Motor neuron (in vitro differentiated cells): ENCODE measurements around the gene SYT3. TPM values are rescaled to one million over a fixed set of nuclear protein-coding genes. Genes with fewer than 3 reads are reported as not detected.

Source experiments
- ATAC-seq, 8 experiments: fragments of 200-7000 bp; cut with Tn5 transposase; replicated peaks in 6 of 8; 2 replicates each; pipeline ENCODE4 v1.8.0; 2021; ENCODE audit warnings: mild to moderate bottlenecking in 8 of 8, moderate library complexity in 8 of 8
- H3K27ac ChIP-seq, 2 donors: fragments of 250-450 bp; sonication (Bioruptor Pico); 2 replicates each; pipeline ENCODE4 v1.9.0; 2021; ENCODE audit warnings: antibody characterized with exemption in 2 of 2, mild to moderate bottlenecking in 2 of 2, moderate library complexity in 1 of 2
- H3K4me1 ChIP-seq, 2 donors: fragments of 250-450 bp; sonication (Bioruptor Pico); replicated peaks in 1 of 2; 2 replicates each; pipeline ENCODE4 v1.6.1; 2021; ENCODE audit warnings: antibody characterized with exemption in 2 of 2, mild to moderate bottlenecking in 2 of 2, moderate library complexity in 1 of 2
- H3K4me3 ChIP-seq, 5 donors: fragments of 250-450 bp; sonication (Bioruptor Pico); 2 replicates each; pipeline ENCODE4 v1.9.0; 2021; ENCODE audit warnings: antibody characterized with exemption in 5 of 5, mild to moderate bottlenecking in 5 of 5, moderate library complexity in 4 of 5
- WGBS, 10 experiments: fragments of 450-650 bp; shearing (Covaris generic); methylation state at CpG; one replicate each; pipeline ENCODE4 v1.0.0; 2022; 5-methylcytosine and 5-hydroxymethylcytosine counted together
- in situ Hi-C, 9 experiments: fragments of 400-800 bp; cut with MboI; loops; one replicate each; pipeline ENCODE4 v1.15.0; 2021; ENCODE audit warnings: low sequenced_read_pairs in 9 of 9, low pct_unique_long_range_greater_than_20kb in 2 of 9; ENCODE audit not compliant: unreplicated experiment in 9 of 9
- total RNA-seq, 8 experiments: library from RNA; unstranded; fragments of 300-600 nt; gene quantifications; 2 replicates each; pipeline versions ENCODE4 v1.2.3 to v1.2.4, GENCODE V29; 2022

SYT3 gene, protein sequence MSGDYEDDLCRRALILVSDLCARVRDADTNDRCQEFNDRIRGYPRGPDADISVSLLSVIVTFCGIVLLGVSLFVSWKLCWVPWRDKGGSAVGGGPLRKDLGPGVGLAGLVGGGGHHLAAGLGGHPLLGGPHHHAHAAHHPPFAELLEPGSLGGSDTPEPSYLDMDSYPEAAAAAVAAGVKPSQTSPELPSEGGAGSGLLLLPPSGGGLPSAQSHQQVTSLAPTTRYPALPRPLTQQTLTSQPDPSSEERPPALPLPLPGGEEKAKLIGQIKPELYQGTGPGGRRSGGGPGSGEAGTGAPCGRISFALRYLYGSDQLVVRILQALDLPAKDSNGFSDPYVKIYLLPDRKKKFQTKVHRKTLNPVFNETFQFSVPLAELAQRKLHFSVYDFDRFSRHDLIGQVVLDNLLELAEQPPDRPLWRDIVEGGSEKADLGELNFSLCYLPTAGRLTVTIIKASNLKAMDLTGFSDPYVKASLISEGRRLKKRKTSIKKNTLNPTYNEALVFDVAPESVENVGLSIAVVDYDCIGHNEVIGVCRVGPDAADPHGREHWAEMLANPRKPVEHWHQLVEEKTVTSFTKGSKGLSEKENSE
- total RNA-seq, result 10 to 100 TPM in 1 of 8 experiments, 1 to 10 TPM in 4, under 1 TPM in 3; 0.31 to 12.5 (median 3.4) TPM

DNA sequence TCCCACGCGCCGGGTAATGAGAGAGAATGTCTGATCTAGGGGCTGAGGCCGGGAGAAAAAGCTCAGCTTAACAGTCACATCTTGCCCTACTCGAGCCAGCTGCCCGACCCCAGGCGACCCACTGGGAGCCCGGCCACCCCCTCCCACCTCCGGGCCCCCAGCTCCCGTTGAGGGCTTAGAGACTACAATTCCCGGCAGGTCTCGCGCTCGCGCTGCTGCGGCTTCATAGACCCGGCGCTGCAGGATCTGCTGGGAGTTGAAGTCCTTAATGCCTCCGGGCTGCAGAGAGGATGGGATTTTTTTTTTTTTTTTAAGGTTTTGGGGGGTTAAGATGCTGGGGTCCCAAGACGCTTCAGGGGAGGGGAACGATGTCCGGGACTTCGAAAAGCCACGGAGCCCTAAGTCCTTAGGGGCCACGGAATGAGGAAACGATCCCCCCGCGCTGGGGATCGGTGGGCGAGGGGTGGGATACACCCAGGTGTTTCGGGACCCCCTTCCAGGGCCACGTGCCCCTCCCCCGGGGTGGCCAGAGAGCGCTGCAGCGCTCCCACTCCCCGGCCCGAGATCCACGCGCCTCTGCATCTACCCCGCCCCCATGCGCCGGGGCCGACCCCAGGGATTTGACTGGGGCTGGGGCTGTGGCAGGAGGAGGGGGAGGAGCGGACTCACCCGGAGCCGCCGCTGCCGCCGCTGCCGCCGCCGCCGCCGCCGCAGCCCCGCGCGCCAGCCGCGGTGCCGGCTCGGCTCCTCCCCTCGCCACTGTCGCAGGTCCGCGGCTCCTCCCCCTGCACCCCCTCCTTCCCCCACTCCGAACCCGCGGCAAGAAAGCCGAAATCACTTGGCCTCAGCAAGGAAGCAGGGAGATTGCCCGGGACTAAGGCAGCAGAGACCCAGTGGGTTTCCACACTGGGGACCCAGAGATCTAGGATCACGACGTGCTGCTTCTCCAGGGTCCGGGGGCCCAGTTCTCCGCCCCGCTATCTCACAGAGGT is at the start of gene SYT3:
Gene SYT3, minus strand, starts transcription at position 761 of the 992 bp plus-strand sequence. CDS start 2,470 bp downstream, outside the sequence.
- H3K4me1 ChIP-seq, result no peaks in the 10 kb centered on the region
- in situ Hi-C loops, result no loop called here
- no peak within 1 kb of the TSS for H3K27ac ChIP-seq
- peak within 1 kb of the TSS; percentile 53 to 74 (median 64) for H3K4me3 ChIP-seq
- ATAC-seq, result peak; percentile 59 to 93 (median 90)
- WGBS, 10 experiments, result 30 to 33% methylated on average over 2 to 3 of the region's 76 CpGs; no CpG with 5 or more reads in 8 of the 10 experiments

DNA sequence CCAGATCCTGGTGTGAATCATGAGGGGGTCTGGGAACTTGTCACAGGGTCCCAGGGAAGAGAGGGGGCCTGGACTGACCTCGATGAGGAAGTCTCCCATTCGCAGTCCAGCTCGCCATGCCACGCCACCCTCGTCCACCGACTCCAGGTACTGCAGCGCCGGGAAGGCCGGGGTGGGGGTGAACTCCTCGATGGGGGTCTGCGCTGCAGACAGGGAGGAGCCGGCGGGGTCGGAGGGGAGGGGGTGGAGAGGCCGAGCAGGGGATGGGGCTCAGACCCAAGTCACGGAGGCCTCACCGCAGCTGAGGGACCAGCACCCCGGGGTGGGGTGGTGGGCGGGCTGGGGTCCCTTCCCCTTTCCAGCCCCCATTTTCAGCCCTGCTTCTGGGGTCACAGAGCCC is 49.1 kb upstream of the SYT3 start:
- no peak for ATAC-seq
- Histone ChIP-seq H3K4me1 (peaks cover 6% of the 10 kb centered on the region in 2 donors), H3K4me3 (no peak overlapping the region), H3K27ac (no peak overlapping the region)
- in situ Hi-C loops, result loop anchor here in 1 of 9 experiments (25.0 kb wide), 1 partner anchor 326 kb away; the partner anchor contains the start of gene NAPSA
- no CpG with 5 or more reads among the region's 19 CpGs for WGBS, 10 experiments

DNA sequence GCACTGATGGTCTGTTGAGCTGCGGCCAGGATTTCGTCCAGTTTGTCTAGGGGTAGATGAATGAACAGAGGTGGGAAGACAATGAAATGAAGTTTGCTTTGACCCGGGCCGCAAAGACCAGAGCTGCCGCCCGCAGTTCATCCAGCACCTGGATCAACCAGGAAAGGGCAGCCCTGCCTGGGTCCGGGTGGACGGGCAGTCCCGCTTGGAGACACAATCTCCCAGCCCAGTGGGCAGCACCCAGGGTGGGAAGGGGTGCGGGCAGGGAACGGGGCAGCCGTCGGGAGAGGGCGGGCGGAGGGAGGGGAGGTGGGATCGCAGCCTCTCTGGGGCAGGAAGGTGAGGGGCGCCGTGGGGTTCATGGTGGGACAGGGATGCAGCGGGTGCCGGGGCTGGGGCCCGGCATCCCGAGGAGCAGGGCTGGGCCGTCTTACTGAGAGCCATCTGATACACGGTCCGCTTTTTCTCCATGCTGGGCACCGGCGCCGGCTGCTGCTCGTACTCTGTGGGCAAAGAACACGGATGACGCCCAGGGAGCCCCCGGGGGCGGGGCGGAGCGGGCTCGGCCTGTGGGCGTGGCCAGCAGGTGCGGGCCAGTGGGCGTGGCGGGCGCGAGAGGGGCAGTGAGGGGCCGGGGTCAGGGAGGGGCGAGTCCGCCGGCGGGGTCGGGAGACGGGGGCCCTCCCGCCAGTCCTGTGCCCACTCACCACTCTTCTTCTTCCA is 46.8 kb upstream of the SYT3 start:
- Histone ChIP-seq H3K4me3 (no peak overlapping the region), H3K4me1 (no peaks in the 10 kb centered on the region), H3K27ac (no peak overlapping the region)
- in situ Hi-C loops, result loop anchor here in 1 of 9 experiments (25.0 kb wide), 1 partner anchor 324 kb away; the partner anchor contains the start of gene NAPSA
- ATAC-seq, result peak in 1 of 8 experiments; percentile 13
- WGBS, 10 experiments, result 80 to 100% (median 90%) methylated on average over 2 to 7 of the region's 50 CpGs; no CpG with 5 or more reads in 6 of the 10 experiments

DNA sequence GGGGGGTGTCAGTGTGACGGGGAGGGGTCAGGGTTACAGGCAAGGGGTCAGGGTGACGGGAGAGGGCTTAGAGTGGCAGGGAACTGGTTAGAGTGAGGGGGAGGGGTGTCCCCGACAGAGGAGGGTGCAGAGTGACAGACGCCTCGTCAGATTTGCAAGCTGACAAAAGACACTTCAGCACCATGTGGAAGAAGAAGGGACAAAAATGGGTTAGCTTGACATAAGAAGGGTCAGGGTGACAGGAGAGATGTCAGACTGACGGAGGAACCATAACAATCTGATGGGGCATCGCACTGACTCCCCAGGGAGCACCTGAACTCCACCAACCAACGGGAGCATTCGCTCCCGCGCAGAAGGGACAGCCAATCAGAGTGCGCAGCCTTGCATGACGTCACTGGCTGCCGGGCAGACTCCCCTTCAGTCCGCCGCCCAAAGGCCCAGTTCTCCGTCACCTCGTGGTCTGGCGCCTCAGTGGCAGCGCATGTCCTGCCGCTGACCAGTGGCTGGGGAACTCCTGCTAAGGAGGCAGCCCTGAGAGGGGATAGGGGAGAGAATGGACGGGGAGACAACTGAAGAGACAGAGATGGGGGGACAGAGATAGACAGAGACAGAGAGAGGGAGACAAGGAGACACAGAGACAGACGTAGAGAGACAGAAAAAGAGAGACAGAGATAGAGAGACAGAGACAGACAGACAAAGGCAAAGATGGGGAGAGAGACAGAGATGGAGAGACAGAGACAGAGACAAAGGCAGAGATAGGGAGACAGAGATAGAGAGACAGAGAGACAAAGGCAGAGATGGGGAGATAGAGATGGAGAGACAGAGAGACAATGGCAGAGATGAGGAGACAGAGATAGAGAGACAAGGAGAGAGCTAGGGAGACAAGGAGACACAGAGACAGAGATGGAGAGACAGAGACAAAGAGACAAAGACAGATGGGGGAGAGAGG is 39.8 kb upstream of the SYT3 start:
- 5 to 66% (median 43%) methylated on average over 1 to 13 of the region's 23 CpGs; no CpG with 5 or more reads in 2 of the 10 experiments for WGBS, 10 experiments
- Histone ChIP-seq H3K4me3 (no peak overlapping the region), H3K4me1 (no peaks in the 10 kb centered on the region), H3K27ac (no peak overlapping the region)
- ATAC-seq, result peak; percentile 79 to 100 (median 96)
- in situ Hi-C loops, result loop anchor here in 1 of 9 experiments (25.0 kb wide), 1 partner anchor 317 kb away; the partner anchor contains the start of gene NAPSA

DNA sequence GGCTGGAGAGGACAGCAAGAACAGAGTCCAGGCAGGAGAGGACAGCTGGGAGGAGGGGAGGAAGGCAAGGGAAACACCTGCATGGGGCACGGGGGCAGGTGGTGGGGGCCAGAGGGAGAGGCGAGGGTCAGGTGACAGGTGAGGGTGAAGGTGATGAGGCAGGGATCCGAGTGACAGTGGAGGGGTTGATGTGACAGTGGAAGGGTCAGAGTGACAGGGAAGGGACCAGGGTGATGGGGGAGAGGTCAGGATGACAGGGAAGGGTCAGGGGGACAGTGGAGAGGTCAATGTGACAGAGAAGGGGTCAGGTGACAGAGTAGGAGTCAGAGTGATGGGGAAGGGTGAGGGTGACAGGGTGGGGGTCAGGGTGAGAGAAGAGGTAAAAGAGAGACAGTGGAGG is 38.6 kb upstream of the SYT3 start:
- ATAC-seq, result no peak
- no peak overlapping the region for H3K4me3 ChIP-seq
- WGBS, 10 experiments, result no CpG with 5 or more reads among the region's 3 CpGs

DNA sequence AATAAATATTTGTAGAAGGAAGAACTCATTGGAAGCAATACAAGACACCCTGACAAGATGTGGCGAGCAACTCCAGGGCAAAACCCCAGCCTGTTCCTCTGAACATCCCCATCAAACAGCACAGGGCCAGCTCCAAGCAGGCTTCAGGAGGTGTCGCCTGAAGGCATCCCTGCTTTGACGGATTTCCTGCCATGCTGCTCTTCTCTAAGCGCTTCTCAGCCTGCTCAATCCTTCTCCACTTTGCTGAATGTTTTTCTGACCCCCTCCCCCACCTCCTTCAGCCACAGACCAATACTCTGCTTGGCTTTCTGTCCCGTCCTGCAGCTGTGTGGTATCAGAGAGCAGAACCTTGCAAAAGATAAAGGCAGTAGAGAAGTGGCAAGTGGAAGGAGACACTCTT is 38.0 kb upstream of the SYT3 start:
- ATAC-seq, result no peak
- WGBS, 10 experiments, result 50 to 100% (median 80%) methylated on average over 1 to 5 of the region's 5 CpGs; no CpG with 5 or more reads in 3 of the 10 experiments
- in situ Hi-C loops, result loop anchor here in 1 of 9 experiments (25.0 kb wide), 1 partner anchor 315 kb away; the partner anchor contains the start of gene NAPSA

More for the DNA sequence above, 38.6 kb upstream of the SYT3 start:
- in situ Hi-C loops, result loop anchor here in 1 of 9 experiments (25.0 kb wide), 1 partner anchor 316 kb away; the partner anchor contains the start of gene NAPSA
- Histone ChIP-seq H3K27ac (no peak overlapping the region), H3K4me1 (no peaks in the 10 kb centered on the region)

DNA sequence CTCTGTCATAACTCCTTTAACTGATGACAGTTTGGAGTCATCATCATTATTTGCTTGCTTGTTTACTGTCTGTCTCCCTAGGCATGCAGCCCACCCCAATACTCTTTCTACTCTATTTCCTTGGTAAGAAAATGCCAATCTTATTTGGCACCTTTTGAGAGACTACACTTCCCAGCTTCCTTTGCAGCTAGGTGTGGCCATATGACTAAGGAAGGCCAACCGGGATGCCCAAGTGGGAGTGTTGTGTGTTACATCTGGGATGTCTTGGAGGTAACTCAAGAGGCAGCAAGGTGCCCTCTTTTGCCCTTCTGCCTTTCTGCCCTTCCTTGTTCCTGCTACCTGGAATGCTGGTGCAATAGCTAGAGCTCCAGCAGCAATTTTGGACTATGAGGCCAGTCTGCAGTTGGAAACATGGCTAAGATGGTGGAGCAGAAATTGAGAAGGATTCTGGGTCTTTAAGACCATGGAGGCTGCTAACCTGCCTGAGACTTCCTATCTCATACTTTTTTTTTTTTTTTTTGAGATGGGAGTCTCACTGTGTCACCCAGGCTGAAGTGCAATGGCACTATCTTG is 37.0 kb upstream of the SYT3 start:
- Histone ChIP-seq H3K27ac (no peak overlapping the region), H3K4me3 (no peak overlapping the region), H3K4me1 (no peaks in the 10 kb centered on the region)
- ATAC-seq, result no peak
- in situ Hi-C loops, result loop anchor here in 1 of 9 experiments (25.0 kb wide), 1 partner anchor 314 kb away; the partner anchor contains the start of gene NAPSA
- WGBS, 10 experiments, result 0 to 100% (median 40%) methylated on average over 1 of the region's 1 CpG; no CpG with 5 or more reads in 7 of the 10 experiments

More for the DNA sequence above, 38.0 kb upstream of the SYT3 start:
- Histone ChIP-seq H3K4me1 (no peaks in the 10 kb centered on the region), H3K4me3 (no peak overlapping the region), H3K27ac (no peak overlapping the region)

DNA sequence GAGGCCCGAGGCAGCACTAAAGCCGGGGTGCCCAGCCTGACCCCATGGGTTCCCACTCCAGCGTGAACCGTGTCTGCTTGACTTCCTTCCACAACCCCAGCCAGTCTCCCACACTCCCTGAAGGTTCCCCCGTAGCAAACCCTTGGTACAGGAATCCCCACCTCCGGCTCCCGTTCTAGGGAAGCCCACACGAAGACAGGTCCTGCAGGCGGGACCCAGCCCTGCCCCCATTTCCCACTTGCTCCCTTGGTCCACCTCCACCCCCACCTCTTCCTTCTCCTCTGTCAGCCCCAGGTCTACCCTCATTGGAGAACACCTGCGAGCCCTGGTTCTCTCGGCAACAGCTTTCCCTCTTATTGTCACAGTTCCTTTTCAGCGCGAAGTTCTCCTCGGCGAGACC is 33.4 kb upstream of the SYT3 start:
- WGBS, 10 experiments, result 13 to 80% (median 68%) methylated on average over 2 to 4 of the region's 15 CpGs; no CpG with 5 or more reads in 6 of the 10 experiments
- Histone ChIP-seq H3K4me3 (no peak overlapping the region), H3K4me1 (no peaks in the 10 kb centered on the region), H3K27ac (no peak overlapping the region)
- ATAC-seq, result no peak
- in situ Hi-C loops, result no loop called here

DNA sequence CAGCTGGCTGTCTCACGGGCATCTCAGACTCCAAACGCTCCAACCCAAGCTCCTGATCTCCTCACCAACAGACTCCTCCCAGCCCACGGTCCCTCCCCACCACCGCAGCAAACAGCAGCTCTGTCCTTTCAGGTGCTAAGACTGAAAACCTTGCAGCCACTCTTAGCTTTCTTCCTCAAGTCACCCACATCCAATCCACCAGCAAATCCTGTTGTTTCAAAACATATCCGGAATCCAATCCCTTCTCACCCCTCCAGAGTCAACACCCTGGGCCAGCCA is 30.4 kb upstream of the SYT3 start:
- WGBS, 10 experiments, result 0 to 100% (median 33%) methylated on average over 1 to 4 of the region's 5 CpGs; no CpG with 5 or more reads in 4 of the 10 experiments
- no peak overlapping the region for H3K27ac ChIP-seq
- ATAC-seq, result no peak
- in situ Hi-C loops, result no loop called here
- H3K4me1 ChIP-seq, result peaks cover 0 to 6% of the 10 kb centered on the region in 2 donors
- no peak overlapping the region for H3K4me3 ChIP-seq

DNA sequence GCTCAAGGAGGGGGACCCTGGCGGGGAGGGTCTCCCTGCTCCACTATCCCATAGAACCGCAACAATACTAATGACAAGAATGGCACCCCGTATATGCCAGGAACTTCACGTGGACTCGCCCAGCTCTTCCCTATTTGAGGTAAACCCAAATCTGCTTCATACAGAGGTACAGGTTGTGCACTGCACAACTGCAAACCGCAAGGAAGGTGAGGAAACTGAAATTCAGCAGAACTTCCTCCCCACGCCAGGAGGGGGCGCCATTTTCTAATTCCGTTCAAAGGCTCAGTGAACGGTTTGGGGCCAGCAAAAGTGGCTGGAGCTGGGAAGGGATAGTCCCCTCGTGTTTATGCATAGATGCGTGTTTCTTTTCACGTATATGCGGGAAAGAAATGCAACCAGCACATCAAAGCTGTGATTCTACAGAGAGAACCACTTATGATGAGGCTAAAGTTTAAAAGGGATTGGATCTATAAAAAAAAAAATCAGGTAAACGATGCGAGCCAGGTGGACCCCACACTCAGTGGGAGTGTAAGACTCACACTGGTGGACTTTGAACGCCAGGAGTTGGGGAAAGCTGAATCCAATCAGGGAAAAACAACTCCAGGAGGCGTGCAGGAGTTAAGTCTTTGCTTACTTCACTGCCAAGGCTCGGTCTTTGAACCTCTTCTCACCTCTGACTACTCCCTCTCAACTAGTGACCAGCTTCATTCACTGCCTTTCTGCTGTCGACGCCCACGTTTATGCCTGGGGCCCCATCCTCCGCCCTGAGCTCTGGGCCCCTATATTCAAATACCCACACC is 29.8 kb upstream of the SYT3 start:
- H3K27ac ChIP-seq, result no peak overlapping the region
- no peak overlapping the region for H3K4me3 ChIP-seq
- H3K4me1 ChIP-seq, result peaks cover 0 to 6% of the 10 kb centered on the region in 2 donors
- WGBS, 10 experiments, result 29 to 61% (median 41%) methylated on average over 2 to 15 of the region's 23 CpGs; no CpG with 5 or more reads in 2 of the 10 experiments
- in situ Hi-C loops, result no loop called here
- ATAC-seq, result peak in 3 of 8 experiments; percentile 15 to 34 (median 31)
